Measurements from ENCODE around the gene OOEP.

OOEP gene

GRCh38 chr6:73341335-73341734 lies 28.4 kb downstream of the OOEP start:
- Histone ChIP-seq H3K4me2 (ENCODE audit: low read length) (no peak overlapping the region), H3K4me1 (ENCODE audit: control insufficient read depth, low read depth, low read length) (no peaks in the 10 kb centered on the region), H3K4me3 (ENCODE audit: low read length) (no peak overlapping the region), H2BK5ac (ENCODE audit: low read length) (no peak overlapping the region), H3K27me3 (ENCODE audit: insufficient read depth, low read length, poor library complexity) (no peaks in the 10 kb centered on the region), H3K23ac (ENCODE audit: low read length) (no peak overlapping the region), H3K9ac (ENCODE audit: low read length) (no peak overlapping the region), H4K8ac (ENCODE audit: low read depth, low read length) (no peak overlapping the region), H3K79me2 (ENCODE audit: control insufficient read depth, insufficient read depth, low read length) (no peaks in the 10 kb centered on the region), H3K27ac (ENCODE audit: low read depth, low read length) (no peak overlapping the region), H3K56ac (ENCODE audit: low read length) (no peak overlapping the region), H2AK5ac (ENCODE audit: low read length) (no peak overlapping the region), H2BK15ac (replicated peaks; ENCODE audit: low read depth) (no peak overlapping the region), H4K5ac (ENCODE audit: low read length) (no peak overlapping the region), H2BK120ac (ENCODE audit: low read depth, low read length) (no peak overlapping the region), H3K36me3 (ENCODE audit: control insufficient read depth, insufficient read depth, low read length) (no peaks in the 10 kb centered on the region), H3K4ac (ENCODE audit: low read depth, low read length) (no peak overlapping the region), H3K79me1 (ENCODE audit: low read length) (no peaks in the 10 kb centered on the region), H3K18ac (ENCODE audit: low read length) (no peak overlapping the region)
- no CpG with 5 or more reads among the region's 1 CpG for WGBS (ENCODE audit: extremely low coverage, insufficient coverage, low lambda C conversion rate)
- no peak for DNase-seq

GRCh38 chr6:73340048-73340447 lies 29.6 kb downstream of the OOEP start:
- H2BK15ac ChIP-seq (replicated peaks; ENCODE audit: low read depth): no peak overlapping the region
- no peak overlapping the region for H2AK5ac ChIP-seq (ENCODE audit: low read length)
- no CpG with 5 or more reads among the region's 2 CpGs for WGBS (ENCODE audit: extremely low coverage, insufficient coverage, low lambda C conversion rate)
- no peaks in the 10 kb centered on the region for H3K4me1 ChIP-seq (ENCODE audit: control insufficient read depth, low read depth, low read length)
- H3K56ac ChIP-seq (ENCODE audit: low read length): no peak overlapping the region
- DNase-seq: no peak
- no peak overlapping the region for H3K9ac ChIP-seq (ENCODE audit: low read length)
- H3K4me2 ChIP-seq (ENCODE audit: low read length): no peak overlapping the region
- H3K4ac ChIP-seq (ENCODE audit: low read depth, low read length): no peak overlapping the region
- no peak overlapping the region for H3K18ac ChIP-seq (ENCODE audit: low read length)
- no peak overlapping the region for H3K23ac ChIP-seq (ENCODE audit: low read length)
- H3K27me3 ChIP-seq (ENCODE audit: insufficient read depth, low read length, poor library complexity): no peaks in the 10 kb centered on the region
- H3K36me3 ChIP-seq (ENCODE audit: control insufficient read depth, insufficient read depth, low read length): no peaks in the 10 kb centered on the region
- H2BK5ac ChIP-seq (ENCODE audit: low read length): no peak overlapping the region
- no peak overlapping the region for H2BK120ac ChIP-seq (ENCODE audit: low read depth, low read length)
- H4K5ac ChIP-seq (ENCODE audit: low read length): no peak overlapping the region
- no peaks in the 10 kb centered on the region for H3K79me1 ChIP-seq (ENCODE audit: low read length)
- H3K4me3 ChIP-seq (ENCODE audit: low read length): no peak overlapping the region
- no peak overlapping the region for H4K8ac ChIP-seq (ENCODE audit: low read depth, low read length)
- H3K79me2 ChIP-seq (ENCODE audit: control insufficient read depth, insufficient read depth, low read length): no peaks in the 10 kb centered on the region
- no peak overlapping the region for H3K27ac ChIP-seq (ENCODE audit: low read depth, low read length)

GRCh38 chr6:73339340-73339739 lies 30.4 kb downstream of the OOEP start:
- Histone ChIP-seq H3K4me2 (ENCODE audit: low read length) (no peak overlapping the region), H3K4ac (ENCODE audit: low read depth, low read length) (no peak overlapping the region), H3K27ac (ENCODE audit: low read depth, low read length) (no peak overlapping the region), H3K36me3 (ENCODE audit: control insufficient read depth, insufficient read depth, low read length) (no peaks in the 10 kb centered on the region), H4K5ac (ENCODE audit: low read length) (no peak overlapping the region), H3K27me3 (ENCODE audit: insufficient read depth, low read length, poor library complexity) (no peaks in the 10 kb centered on the region), H2BK15ac (replicated peaks; ENCODE audit: low read depth) (no peak overlapping the region), H3K18ac (ENCODE audit: low read length) (no peak overlapping the region), H3K56ac (ENCODE audit: low read length) (no peak overlapping the region), H3K4me3 (ENCODE audit: low read length) (no peak overlapping the region), H4K8ac (ENCODE audit: low read depth, low read length) (no peak overlapping the region), H3K23ac (ENCODE audit: low read length) (no peak overlapping the region), H2BK5ac (ENCODE audit: low read length) (no peak overlapping the region), H2BK120ac (ENCODE audit: low read depth, low read length) (no peak overlapping the region), H3K9ac (ENCODE audit: low read length) (no peak overlapping the region), H3K4me1 (ENCODE audit: control insufficient read depth, low read depth, low read length) (no peaks in the 10 kb centered on the region), H3K79me2 (ENCODE audit: control insufficient read depth, insufficient read depth, low read length) (no peaks in the 10 kb centered on the region), H2AK5ac (ENCODE audit: low read length) (no peak overlapping the region), H3K79me1 (ENCODE audit: low read length) (no peaks in the 10 kb centered on the region)
- WGBS (ENCODE audit: extremely low coverage, insufficient coverage, low lambda C conversion rate): no CpG with 5 or more reads among the region's 3 CpGs
- peak; percentile 48 for DNase-seq

GRCh38 chr6:73329201-73329600 lies 40.5 kb downstream of the OOEP start:
- DNase-seq: no peak
- Histone ChIP-seq H3K4me3 (ENCODE audit: low read length) (no peak overlapping the region), H3K4me2 (ENCODE audit: low read length) (no peak overlapping the region), H3K79me2 (ENCODE audit: control insufficient read depth, insufficient read depth, low read length) (no peaks in the 10 kb centered on the region), H3K4me1 (ENCODE audit: control insufficient read depth, low read depth, low read length) (no peaks in the 10 kb centered on the region), H4K8ac (ENCODE audit: low read depth, low read length) (no peak overlapping the region), H2BK120ac (ENCODE audit: low read depth, low read length) (no peak overlapping the region), H3K9ac (ENCODE audit: low read length) (no peak overlapping the region), H3K27me3 (ENCODE audit: insufficient read depth, low read length, poor library complexity) (no peaks in the 10 kb centered on the region), H2BK5ac (ENCODE audit: low read length) (no peak overlapping the region), H3K18ac (ENCODE audit: low read length) (no peak overlapping the region), H3K56ac (ENCODE audit: low read length) (no peak overlapping the region), H4K5ac (ENCODE audit: low read length) (no peak overlapping the region), H2AK5ac (ENCODE audit: low read length) (no peak overlapping the region), H3K4ac (ENCODE audit: low read depth, low read length) (no peak overlapping the region), H3K79me1 (ENCODE audit: low read length) (no peaks in the 10 kb centered on the region), H2BK15ac (replicated peaks; ENCODE audit: low read depth) (no peak overlapping the region), H3K23ac (ENCODE audit: low read length) (no peak overlapping the region), H3K27ac (ENCODE audit: low read depth, low read length) (no peak overlapping the region), H3K36me3 (ENCODE audit: control insufficient read depth, insufficient read depth, low read length) (no peaks in the 10 kb centered on the region)
- no CpG with 5 or more reads among the region's 3 CpGs for WGBS (ENCODE audit: extremely low coverage, insufficient coverage, low lambda C conversion rate)

- Histone ChIP-seq H4K8ac (ENCODE audit: low read depth, low read length) (no peak overlapping the region), H3K9ac (ENCODE audit: low read length) (no peak overlapping the region), H2BK15ac (replicated peaks; ENCODE audit: low read depth) (no peak overlapping the region), H3K23ac (ENCODE audit: low read length) (no peak overlapping the region), H3K79me1 (ENCODE audit: low read length) (no peaks in the 10 kb centered on the region), H4K5ac (ENCODE audit: low read length) (no peak overlapping the region), H3K27ac (ENCODE audit: low read depth, low read length) (no peak overlapping the region), H3K4me1 (ENCODE audit: control insufficient read depth, low read depth, low read length) (no peaks in the 10 kb centered on the region), H3K4me3 (ENCODE audit: low read length) (no peak overlapping the region), H3K56ac (ENCODE audit: low read length) (no peak overlapping the region), H3K4me2 (ENCODE audit: low read length) (no peak overlapping the region), H2BK5ac (ENCODE audit: low read length) (no peak overlapping the region), H3K36me3 (ENCODE audit: control insufficient read depth, insufficient read depth, low read length) (no peaks in the 10 kb centered on the region), H3K79me2 (ENCODE audit: control insufficient read depth, insufficient read depth, low read length) (no peaks in the 10 kb centered on the region), H3K27me3 (ENCODE audit: insufficient read depth, low read length, poor library complexity) (no peaks in the 10 kb centered on the region), H3K18ac (ENCODE audit: low read length) (no peak overlapping the region), H2BK120ac (ENCODE audit: low read depth, low read length) (no peak overlapping the region), H3K4ac (ENCODE audit: low read depth, low read length) (no peak overlapping the region), H2AK5ac (ENCODE audit: low read length) (no peak overlapping the region)
- no peak for DNase-seq
- no CpG with 5 or more reads among the region's 3 CpGs for WGBS (ENCODE audit: extremely low coverage, insufficient coverage, low lambda C conversion rate)
These were observed 40.9 kb downstream of the OOEP start for GRCh38 chr6:73328790-73329189.

DNA sequence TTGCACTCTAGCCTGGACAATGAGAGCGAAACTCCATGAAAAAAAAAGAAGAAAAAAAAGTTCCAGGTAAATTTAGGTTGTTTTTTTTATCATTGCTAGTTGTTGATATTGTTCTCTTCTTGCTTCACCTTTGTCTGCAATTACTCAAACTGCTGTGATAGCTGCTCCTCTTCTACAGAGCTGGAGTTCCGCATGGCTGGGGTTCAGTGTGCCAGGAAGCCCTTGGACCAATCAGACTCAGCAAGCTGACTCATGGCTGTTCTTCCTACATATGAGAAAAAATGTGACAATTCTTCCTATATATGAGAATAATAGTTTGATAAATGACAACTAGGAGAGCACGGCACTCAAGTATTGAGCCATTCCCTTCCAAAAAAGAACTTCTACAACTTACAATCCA lies 44.0 kb downstream of the OOEP start:
- Histone ChIP-seq H3K9ac (ENCODE audit: low read length) (no peak overlapping the region), H3K18ac (ENCODE audit: low read length) (no peak overlapping the region), H3K23ac (ENCODE audit: low read length) (no peak overlapping the region), H3K56ac (ENCODE audit: low read length) (no peak overlapping the region), H3K79me2 (ENCODE audit: control insufficient read depth, insufficient read depth, low read length) (no peaks in the 10 kb centered on the region), H2BK15ac (replicated peaks; ENCODE audit: low read depth) (no peak overlapping the region), H3K27ac (ENCODE audit: low read depth, low read length) (no peak overlapping the region), H3K36me3 (ENCODE audit: control insufficient read depth, insufficient read depth, low read length) (no peaks in the 10 kb centered on the region), H2AK5ac (ENCODE audit: low read length) (no peak overlapping the region), H3K4me3 (ENCODE audit: low read length) (no peak overlapping the region), H2BK120ac (ENCODE audit: low read depth, low read length) (no peak overlapping the region), H3K4ac (ENCODE audit: low read depth, low read length) (no peak overlapping the region), H4K5ac (ENCODE audit: low read length) (no peak overlapping the region), H3K27me3 (ENCODE audit: insufficient read depth, low read length, poor library complexity) (no peaks in the 10 kb centered on the region), H4K8ac (ENCODE audit: low read depth, low read length) (no peak overlapping the region), H3K79me1 (ENCODE audit: low read length) (no peaks in the 10 kb centered on the region), H2BK5ac (ENCODE audit: low read length) (no peak overlapping the region), H3K4me2 (ENCODE audit: low read length) (no peak overlapping the region), H3K4me1 (ENCODE audit: control insufficient read depth, low read depth, low read length) (no peaks in the 10 kb centered on the region)
- DNase-seq: no peak
- WGBS (ENCODE audit: extremely low coverage, insufficient coverage, low lambda C conversion rate): no CpG with 5 or more reads among the region's 3 CpGs
